PC-9 (cell line): ENCODE results near the gene NTM.

Experiments used
- EZH2 ChIP-seq: fragments of 200-600 bp; sonication (generic); IDR thresholded peaks from 2 replicates; pipeline ENCODE4 v1.8.0; 2017; ENCODE audit warnings: antibody characterized with exemption, low read depth
- TF ChIP-seq, protein P1 (sequence below): fragments of 200-600 bp; sonication (generic); conservative IDR thresholded peaks from 2 replicates; pipeline ENCODE4 v1.6.1; 2017; ENCODE audit warnings: mixed run types, antibody characterized with exemption, mild to moderate bottlenecking, moderate library complexity

DNA sequence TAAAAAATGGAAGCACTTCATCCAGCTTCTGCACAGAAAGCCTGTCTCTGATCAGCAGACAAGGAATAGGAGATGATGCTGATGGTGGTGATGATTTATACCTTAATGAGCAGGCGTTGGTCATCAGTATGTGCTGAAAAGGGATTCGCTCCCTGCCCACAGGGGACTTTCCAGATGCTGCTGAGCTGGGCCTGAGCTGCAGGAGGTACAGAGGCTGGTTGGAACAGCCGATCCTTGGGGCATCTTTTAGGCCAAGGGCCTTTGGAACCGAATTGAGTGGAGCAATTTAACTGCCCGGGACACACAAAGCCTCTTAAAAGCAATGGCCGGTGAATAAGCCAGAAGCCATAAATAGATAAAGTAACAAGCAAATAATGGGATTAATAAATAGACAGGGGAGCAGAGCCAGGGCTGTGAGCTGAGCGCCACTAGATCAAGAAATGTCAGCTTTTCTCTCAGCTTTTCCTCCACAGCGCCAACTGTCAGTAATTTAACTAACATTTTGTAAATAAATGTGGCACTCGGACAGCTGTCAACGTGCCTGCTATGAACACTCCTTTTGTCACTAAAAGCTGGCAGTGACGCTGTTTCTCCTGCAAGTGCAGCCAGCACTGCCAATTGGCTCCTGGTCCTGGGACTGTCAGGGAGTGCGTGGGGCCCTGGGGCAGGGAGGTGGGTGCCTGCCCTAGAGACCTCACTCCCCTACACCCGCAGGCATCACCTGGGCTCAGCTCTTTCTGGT lies 562.3 kb downstream of the NTM start:
- TF ChIP-seq, protein P1, sequence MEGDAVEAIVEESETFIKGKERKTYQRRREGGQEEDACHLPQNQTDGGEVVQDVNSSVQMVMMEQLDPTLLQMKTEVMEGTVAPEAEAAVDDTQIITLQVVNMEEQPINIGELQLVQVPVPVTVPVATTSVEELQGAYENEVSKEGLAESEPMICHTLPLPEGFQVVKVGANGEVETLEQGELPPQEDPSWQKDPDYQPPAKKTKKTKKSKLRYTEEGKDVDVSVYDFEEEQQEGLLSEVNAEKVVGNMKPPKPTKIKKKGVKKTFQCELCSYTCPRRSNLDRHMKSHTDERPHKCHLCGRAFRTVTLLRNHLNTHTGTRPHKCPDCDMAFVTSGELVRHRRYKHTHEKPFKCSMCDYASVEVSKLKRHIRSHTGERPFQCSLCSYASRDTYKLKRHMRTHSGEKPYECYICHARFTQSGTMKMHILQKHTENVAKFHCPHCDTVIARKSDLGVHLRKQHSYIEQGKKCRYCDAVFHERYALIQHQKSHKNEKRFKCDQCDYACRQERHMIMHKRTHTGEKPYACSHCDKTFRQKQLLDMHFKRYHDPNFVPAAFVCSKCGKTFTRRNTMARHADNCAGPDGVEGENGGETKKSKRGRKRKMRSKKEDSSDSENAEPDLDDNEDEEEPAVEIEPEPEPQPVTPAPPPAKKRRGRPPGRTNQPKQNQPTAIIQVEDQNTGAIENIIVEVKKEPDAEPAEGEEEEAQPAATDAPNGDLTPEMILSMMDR = no peak
- no peak for TF ChIP-seq EZH2
